ENCODE results near the gene EFNA5. TPM values are rescaled to one million over a fixed set of nuclear protein-coding genes. Genes with fewer than 3 reads are reported as not detected.

The EFNA5 gene
- total and polyA plus RNA-seq, 10 of the 15 experiments (the other 5 are each of a cell fraction or from before 2014, with no cell fraction given) = 0.19 to 12.6 (median 3.9) TPM

GRCh38 chr5:107428303-107428813, 242.4 kb downstream of the EFNA5 start (continued):
- TF ChIP-seq PBX3 (IDR thresholded peaks at IDR 0.05; ENCODE audit: insufficient replicate concordance, low read depth, low read length) = no peak
- no peak for TF ChIP-seq MYC (IDR thresholded peaks at IDR 0.05; ENCODE audit: insufficient read depth, insufficient read length, insufficient replicate concordance, low read length, severe bottlenecking)
- peak; percentile 51; the same call in 1 of the 2 replicates for TF ChIP-seq RELB (IDR thresholded peaks at IDR 0.05; ENCODE audit: low read depth)
- no peak for TF ChIP-seq FOS (IDR thresholded peaks at IDR 0.05; ENCODE audit: borderline replicate concordance, extremely low read depth, insufficient read length)
- TF ChIP-seq SREBF1 (IDR thresholded peaks at IDR 0.05; ENCODE audit: low read length) = no peak
- peak; percentile 42 for TF ChIP-seq SMAD1 (IDR thresholded peaks at IDR 0.05; ENCODE audit: low read depth, partially characterized antibody)
- peak; percentile 66 for TF ChIP-seq IKZF1 (conservative IDR thresholded peaks at IDR 0.05)
- peak; percentile 85 for TF ChIP-seq MTA2 (IDR thresholded peaks at IDR 0.05; ENCODE audit: low read depth)
- no peak for TF ChIP-seq PRDM15 (CRISPR knock-in tag; IDR thresholded peaks at IDR 0.05)
- no peak for TF ChIP-seq POU2F2 (IDR thresholded peaks at IDR 0.05; ENCODE audit: borderline replicate concordance, low read depth, low read length)
- no peak for TF ChIP-seq RFX5 (IDR thresholded peaks at IDR 0.05; ENCODE audit: low read depth, low read length)
- no peak for TF ChIP-seq MYB (IDR thresholded peaks at IDR 0.05; ENCODE audit: borderline replicate concordance, low read depth, low read length)
- TF ChIP-seq POLR2A (IDR thresholded peaks at IDR 0.05; ENCODE audit: low read depth, low read length) = no peak
- TF ChIP-seq DPF2 (IDR thresholded peaks at IDR 0.05) = no peak
- TF ChIP-seq HCFC1 (IDR thresholded peaks at IDR 0.05; ENCODE audit: low read length) = no peak
- no peak for TF ChIP-seq ZBED1 (IDR thresholded peaks at IDR 0.05; ENCODE audit: borderline replicate concordance)
- no peak for TF ChIP-seq NFYB (IDR thresholded peaks at IDR 0.05; ENCODE audit: insufficient read depth, low read depth, low read length)
- TF ChIP-seq SPI1 (IDR thresholded peaks at IDR 0.05; ENCODE audit: borderline replicate concordance, insufficient read depth, low read depth, low read length) = peak; percentile 43; the same call in 1 of the 2 replicates
- no peak for TF ChIP-seq ZBTB40 (IDR thresholded peaks at IDR 0.05; ENCODE audit: borderline replicate concordance)
